CD14-positive monocyte (primary cell): ENCODE data around the gene ZGLP1. TPM values are rescaled to one million over a fixed set of nuclear protein-coding genes. Genes with fewer than 3 reads are reported as not detected.

Experiments used
- DNase-seq, 3 donors: peaks; one replicate each; pipeline ENCODE4 v3.0.0-alpha.2; 2011 to 2022
- H2AFZ ChIP-seq: 2 replicates; pipeline ENCODE4 v1.6.0; 2012; ENCODE audit warnings: mild to moderate bottlenecking, low read depth, low read length, inconsistent platforms; ENCODE audit not compliant: insufficient read depth, poor library complexity, severe bottlenecking
- H3K27ac ChIP-seq, 2 donors: 1 replicate in 1 of 2; 2 replicates in 1 of 2; pipeline ENCODE4 v1.5.1; 2012 to 2013; ENCODE audit warnings: low read length in 2 of 2, control low read depth in 1 of 2, inconsistent platforms in 1 of 2, low read depth in 1 of 2, mild to moderate bottlenecking in 1 of 2
- H3K27me3 ChIP-seq, 2 donors: one replicate each; pipeline versions ENCODE4 v1.6.0 to v1.6.1; 2011 to 2013; ENCODE audit warnings: low read length in 2 of 2; ENCODE audit not compliant: control insufficient read depth in 2 of 2, insufficient read depth in 2 of 2
- H3K36me3 ChIP-seq, 2 donors: replicated peaks in 1 of 2; 1 replicate in 1 of 2; 2 replicates in 1 of 2; pipeline versions ENCODE4 v1.5.1 to v1.6.1; 2012 to 2013; ENCODE audit warnings: low read length in 2 of 2, control low read depth in 1 of 2, inconsistent platforms in 1 of 2, mild to moderate bottlenecking in 1 of 2; ENCODE audit not compliant: insufficient read depth in 2 of 2, control insufficient read depth in 1 of 2
- H3K4me1 ChIP-seq, 2 donors: 1 replicate in 1 of 2; 2 replicates in 1 of 2; pipeline versions ENCODE4 v1.5.1 to v1.6.1; 2012 to 2013; ENCODE audit warnings: low read length in 2 of 2, control low read depth in 1 of 2, inconsistent platforms in 1 of 2, mild to moderate bottlenecking in 1 of 2, moderate library complexity in 1 of 2; ENCODE audit not compliant: insufficient read depth in 2 of 2, control insufficient read depth in 1 of 2
- H3K4me2 ChIP-seq: replicated peaks from 2 replicates; pipeline ENCODE3; 2012; ENCODE audit warnings: low read length, moderate library complexity, mild to moderate bottlenecking; ENCODE audit not compliant: poor library complexity, severe bottlenecking; ENCODE audit errors: extremely low read depth
- H3K4me3 ChIP-seq, 3 experiments: fragments of 200-600 bp in 1 of 3; sonication (generic) in 1 of 3; replicated peaks in 1 of 3; 1 replicate in 2 of 3; 2 replicates in 1 of 3; pipeline ENCODE4 v1.5.1; 2011 to 2013; ENCODE audit warnings: low read length in 3 of 3, mild to moderate bottlenecking in 3 of 3, control low read depth in 2 of 3, low read depth in 2 of 3, inconsistent platforms in 1 of 3, moderate library complexity in 1 of 3
- H3K79me2 ChIP-seq: 2 replicates; pipeline ENCODE4 v1.6.0; 2012; ENCODE audit warnings: mild to moderate bottlenecking, control low read depth, inconsistent platforms, low read length, moderate library complexity; ENCODE audit not compliant: insufficient read depth
- H3K9ac ChIP-seq: 2 replicates; pipeline ENCODE4 v1.6.0; 2017; ENCODE audit warnings: low read length, mild to moderate bottlenecking; ENCODE audit not compliant: insufficient read depth, poor library complexity, severe bottlenecking
- H3K9me3 ChIP-seq, 2 donors: replicated peaks in 1 of 2; 1 replicate in 1 of 2; 2 replicates in 1 of 2; pipeline versions ENCODE4 v1.5.1 to v1.6.1; 2012 to 2013; ENCODE audit warnings: low read length in 2 of 2, control low read depth in 1 of 2; ENCODE audit not compliant: control insufficient read depth in 1 of 2, insufficient read depth in 1 of 2
- H4K20me1 ChIP-seq: 2 replicates; pipeline ENCODE4 v1.6.0; 2012; ENCODE audit warnings: mild to moderate bottlenecking, low read length, control low read depth, moderate library complexity; ENCODE audit not compliant: insufficient read depth
- H3K27ac Mint-ChIP-seq, 7 donors: one replicate each; pipeline ENCODE4 v1.8.0; 2020; ENCODE audit warnings: mild to moderate bottlenecking in 7 of 7, mixed read lengths in 7 of 7, moderate library complexity in 6 of 7, inconsistent platforms in 2 of 7
- H3K27me3 Mint-ChIP-seq, 3 donors: one replicate each; pipeline ENCODE4 v1.8.0; 2021 to 2022; ENCODE audit warnings: low read depth in 3 of 3, mild to moderate bottlenecking in 3 of 3, mixed read lengths in 3 of 3, moderate library complexity in 3 of 3, inconsistent platforms in 1 of 3
- H3K36me3 Mint-ChIP-seq, 2 donors: one replicate each; pipeline ENCODE4 v1.8.0; 2020; ENCODE audit warnings: mixed read lengths in 2 of 2, inconsistent platforms in 1 of 2, mild to moderate bottlenecking in 1 of 2
- H3K4me1 Mint-ChIP-seq: one replicate; pipeline ENCODE4 v1.8.0; 2020; ENCODE audit warnings: mild to moderate bottlenecking, mixed read lengths
- H3K4me3 Mint-ChIP-seq, 2 donors: one replicate each; pipeline ENCODE4 v1.8.0; 2020; ENCODE audit warnings: mild to moderate bottlenecking in 2 of 2, mixed read lengths in 2 of 2, moderate library complexity in 1 of 2
- H3K9me3 Mint-ChIP-seq, 7 donors: one replicate each; pipeline ENCODE4 v1.8.0; 2020 to 2022; ENCODE audit warnings: mixed read lengths in 7 of 7, mild to moderate bottlenecking in 6 of 7, moderate library complexity in 6 of 7, inconsistent platforms in 2 of 7
- CTCF ChIP-seq: fragments of 200-600 bp; IDR thresholded peaks from one replicate; pipeline ENCODE4 v1.8.0; 2022; ENCODE audit warnings: antibody characterized with exemption, mild to moderate bottlenecking
- WGBS: methylation state at CpG from one replicate; pipeline ENCODE4 v1.1.5; 2013; ENCODE audit warnings: missing lambda C conversion rate; ENCODE audit not compliant: insufficient coverage; 5-methylcytosine and 5-hydroxymethylcytosine counted together
- intact Hi-C, 2 donors: fragments of 100-400 bp; cut with micrococcal nuclease; formaldehyde crosslinking; loops; one replicate each; pipeline versions ENCODE4 v1.15.0 to v1.15.1; 2023
- polyA plus RNA-seq, 3 donors: library from polyadenylated mRNA; depleted of rRNA in 1 of 3; unstranded in 2 of 3; stranded (reverse) in 1 of 3; fragments of 300-500 nt in 2 of 3; fragments of >200 nt in 1 of 3; fragmentation: Illumina TruSeq in 2 of 3; gene quantifications; 1 replicate in 2 of 3; 2 replicates in 1 of 3; pipeline ENCODE4 v1.2.3, GENCODE V29; 2012 to 2021

ZGLP1 gene
- polyA plus RNA-seq, 3 donors = 3.5 to 11.7 (median 9.4) TPM

DNA sequence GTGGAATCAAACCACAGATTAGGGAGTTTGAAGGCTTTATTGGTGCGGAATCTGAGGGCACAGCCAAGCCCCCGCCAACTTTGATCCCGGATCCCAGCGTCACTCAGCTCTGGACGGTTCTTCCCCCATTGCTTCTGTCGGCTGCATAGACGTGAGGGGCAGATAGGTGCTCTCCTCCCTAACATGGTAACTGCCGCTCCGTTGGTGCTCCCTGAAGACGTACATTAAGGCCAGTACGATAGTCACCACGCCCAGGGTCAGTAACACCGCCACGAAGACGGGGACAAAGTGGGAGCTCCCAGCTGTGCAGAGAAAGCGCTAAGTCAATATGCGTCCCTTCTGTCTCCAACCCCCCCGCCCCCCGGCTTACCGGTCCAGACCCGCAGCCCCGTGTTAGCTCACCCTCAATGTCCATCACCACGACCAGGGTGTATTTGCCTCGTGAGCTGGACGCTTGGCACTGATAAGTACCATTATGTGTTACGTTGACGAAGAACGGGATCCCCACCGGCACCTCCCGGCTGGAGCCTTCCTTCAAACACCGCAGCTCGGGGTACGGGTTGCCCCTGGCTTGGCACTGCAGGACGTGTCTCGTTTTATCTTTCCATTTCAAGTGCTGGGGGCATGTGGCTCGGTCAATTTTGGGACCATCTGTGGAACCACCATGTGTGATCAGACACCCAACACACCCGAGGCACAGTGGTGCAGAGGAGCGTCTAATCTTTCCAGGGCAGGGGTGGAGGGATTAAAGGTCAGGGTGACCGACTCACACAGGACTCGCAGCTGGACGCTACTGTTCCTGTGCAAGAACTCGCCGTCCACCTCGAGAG is 24.4 kb upstream of the ZGLP1 start:
- Histone ChIP-seq H3K36me3 (peaks cover 36 to 44% of the 10 kb centered on the region in 2 donors), H3K9me3 (no peaks in the 10 kb centered on the region), H4K20me1 (peaks cover 40% of the 10 kb centered on the region), H3K4me3 (peak overlapping the region; percentile 23 to 96 (median 76)), H3K27me3 (no peaks in the 10 kb centered on the region), H3K27ac (peak overlapping the region; percentile 40 to 85), H3K4me2 (peak overlapping the region; percentile 95), H3K9ac (peak overlapping the region; percentile 83), H3K79me2 (peaks cover 95% of the 10 kb centered on the region), H2AFZ (peak overlapping the region; percentile 70), H3K4me1 (peaks cover 39 to 54% of the 10 kb centered on the region in 2 donors)
- peaks cover 0 to 1% (median under 1%) of the 10 kb centered on the region in 3 donors for H3K27me3 Mint-ChIP-seq
- peaks cover 36 to 50% of the 10 kb centered on the region in 2 donors for H3K36me3 Mint-ChIP-seq
- no peak for TF ChIP-seq CTCF
- intact Hi-C loops = loop anchor here (2.0 to 5.0 kb wide), 4 partner anchors 13 to 62 kb away; partner anchors contain the start of gene ICAM1 (in 2 of the 2)
- H3K9me3 Mint-ChIP-seq = no peaks in the 10 kb centered on the region
- DNase-seq = no peak
- H3K27ac Mint-ChIP-seq = peak overlapping the region; percentile 86 to 97 (median 94)
- 68% methylated on average over 39 of the region's 44 CpGs for WGBS
- H3K4me3 Mint-ChIP-seq = peak overlapping the region; percentile 94
- peaks cover 41% of the 10 kb centered on the region for H3K4me1 Mint-ChIP-seq

DNA sequence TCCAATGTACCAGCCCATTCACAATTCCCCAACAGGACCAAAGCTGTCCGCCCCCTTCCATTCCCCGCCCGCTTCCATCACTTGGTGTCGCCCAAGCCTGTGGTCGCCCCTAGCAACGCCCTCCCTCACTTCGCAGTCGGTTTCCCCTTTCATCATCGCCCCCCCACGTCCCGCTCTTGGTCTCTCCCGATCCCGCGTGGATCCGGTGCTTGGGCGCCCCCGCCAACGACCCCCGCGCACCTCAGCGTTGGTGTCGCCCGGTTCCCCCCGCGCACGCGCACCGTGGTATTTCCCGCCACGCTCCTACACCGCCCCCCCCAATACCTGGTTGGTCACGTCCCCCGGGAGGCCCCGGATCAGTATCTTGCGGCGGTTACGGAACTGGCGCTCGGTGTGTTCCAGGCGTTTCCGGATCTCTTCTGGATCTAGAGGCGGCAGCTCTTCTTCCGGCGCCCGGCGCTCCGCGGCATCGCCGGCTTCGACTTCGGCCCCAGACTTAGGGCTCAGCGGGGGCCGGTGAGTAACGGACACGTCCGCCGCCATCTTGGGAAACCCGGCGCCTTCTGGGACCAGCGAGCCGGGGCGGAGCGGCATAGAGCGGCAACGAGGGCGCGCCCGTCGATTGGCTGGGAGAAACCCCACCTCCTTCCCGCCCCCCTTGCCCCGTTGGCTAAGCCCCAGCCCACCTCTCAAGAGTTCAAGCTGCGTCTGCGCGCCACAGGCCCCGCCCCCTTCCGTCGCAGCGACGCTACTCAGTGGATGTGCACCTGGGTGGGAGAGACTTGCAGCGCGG is 23.5 kb upstream of the ZGLP1 start, which contains the start of gene RAVER1:
Gene RAVER1 (minus strand): TSS at position 565 of the 793 bp plus-strand sequence. CDS start 22 bp downstream, at position 543.
- Histone ChIP-seq H3K4me2 (peak within 1 kb of the TSS; percentile 95), H3K4me1 (peaks cover 31 to 46% of the 10 kb centered on the region in 2 donors), H4K20me1 (peaks cover 47% of the 10 kb centered on the region), H3K79me2 (peaks cover 95% of the 10 kb centered on the region), H2AFZ (peak within 1 kb of the TSS; percentile 70), H3K27me3 (no peaks in the 10 kb centered on the region), H3K9ac (peak within 1 kb of the TSS; percentile 83), H3K9me3 (no peaks in the 10 kb centered on the region), H3K36me3 (peaks cover 44 to 52% of the 10 kb centered on the region in 2 donors), H3K4me3 (peak within 1 kb of the TSS; percentile 76 to 96 (median 87)), H3K27ac (peak within 1 kb of the TSS; percentile 74 to 85)
- Mint-ChIP-seq H3K27ac (peak within 1 kb of the TSS; percentile 93 to 98 (median 96)), H3K36me3 (peaks cover 38 to 56% of the 10 kb centered on the region in 2 donors), H3K4me3 (peak within 1 kb of the TSS; percentile 94), H3K9me3 (no peaks in the 10 kb centered on the region), H3K27me3 (no peaks in the 10 kb centered on the region), H3K4me1 (peaks cover 33% of the 10 kb centered on the region)
- TF ChIP-seq CTCF = no peak
- intact Hi-C loops = loop anchor here (2.0 to 5.0 kb wide), 4 partner anchors 14 to 61 kb away; partner anchors contain the start of gene ICAM1 (in 2 of the 2)
- peak; percentile 97 to 98 (median 98) for DNase-seq
- under 1% methylated on average over 72 of the region's 82 CpGs for WGBS
